Esophagus muscularis mucosa (tissue), 4 donors: Measurements from ENCODE around the gene MYL6. TPM values are rescaled to one million over a fixed set of nuclear protein-coding genes. Genes with fewer than 3 reads are reported as not detected.
A peak's percentile ranks its signal among the peaks of the same experiment; 100 is the strongest.

Experiments used
- DNase-seq: peaks from one replicate; pipeline ENCODE4 v3.0.0-alpha.2; 2017; ENCODE audit errors: extremely low spot score
- H3K27ac ChIP-seq, 4 donors: fragments of 200-600 bp; sonication (generic); replicated peaks in 1 of 4; 1 replicate in 3 of 4; 2 replicates in 1 of 4; pipeline ENCODE4 v1.5.1; 2016 to 2019; ENCODE audit warnings: mild to moderate bottlenecking in 1 of 4
- H3K27me3 ChIP-seq, 4 donors: fragments of 200-600 bp; sonication (generic); one replicate each; pipeline versions ENCODE4 v1.5.1 to v1.6.0; 2016 to 2019
- H3K36me3 ChIP-seq, 4 donors: fragments of 200-600 bp; sonication (generic); one replicate each; pipeline ENCODE4 v1.5.1; 2016 to 2019
- H3K4me1 ChIP-seq, 4 donors: fragments of 200-600 bp; sonication (generic); one replicate each; pipeline ENCODE4 v1.5.1; 2016 to 2019
- H3K4me3 ChIP-seq, 4 donors: fragments of 200-600 bp; sonication (generic); 1 replicate in 2 of 4; 2 replicates in 2 of 4; pipeline ENCODE4 v1.5.1; 2016 to 2019; ENCODE audit warnings: mild to moderate bottlenecking in 4 of 4, moderate library complexity in 1 of 4
- H3K9me3 ChIP-seq, 4 donors: fragments of 200-600 bp; sonication (generic); 1 replicate in 3 of 4; 2 replicates in 1 of 4; pipeline ENCODE4 v1.5.1; 2016 to 2019
- EP300 ChIP-seq: sonication (generic); formaldehyde crosslinking; IDR thresholded peaks from one replicate; pipeline ENCODE4 v1.6.1; 2017; ENCODE audit warnings: antibody characterized with exemption
- POLR2A ChIP-seq: fragments of 450-650 bp; IDR thresholded peaks from one replicate; pipeline ENCODE4 v1.6.1; 2017; ENCODE audit warnings: antibody characterized with exemption, moderate library complexity, mild to moderate bottlenecking, low read depth
- POLR2AphosphoS5 ChIP-seq, 2 donors: sonication (generic); formaldehyde crosslinking; IDR thresholded peaks; one replicate each; pipeline ENCODE4 v1.6.1; 2017; ENCODE audit warnings: antibody characterized with exemption in 2 of 2
- WGBS: methylation state at CpG from one replicate; pipeline ENCODE4 v1.1.5; 2018; 5-methylcytosine and 5-hydroxymethylcytosine counted together
- intact Hi-C: fragments of 100-400 bp; cut with DNase I; formaldehyde crosslinking; loops from one replicate; pipeline ENCODE4 v1.15.1; 2023
- total RNA-seq, 4 donors: library from RNA; depleted of rRNA; stranded (reverse); fragments of >200 nt; gene quantifications; one replicate each; pipeline versions ENCODE4 v1.1.0 to v1.2.1, GENCODE V29; 2016
- TF ChIP-seq, protein P1 (sequence below), 3 experiments: fragments of 200-600 bp in 2 of 3; fragments of 450-650 bp in 1 of 3; sonication (generic) in 2 of 3; IDR thresholded peaks; one replicate each; pipeline ENCODE4 v1.5.1; 2017 to 2019; ENCODE audit warnings: antibody characterized with exemption in 3 of 3, mild to moderate bottlenecking in 2 of 3, moderate library complexity in 1 of 3

Gene MYL6
- total RNA-seq, 4 donors from 2014 or later = 5,145 to 8,531 (median 5,986) TPM

DNA sequence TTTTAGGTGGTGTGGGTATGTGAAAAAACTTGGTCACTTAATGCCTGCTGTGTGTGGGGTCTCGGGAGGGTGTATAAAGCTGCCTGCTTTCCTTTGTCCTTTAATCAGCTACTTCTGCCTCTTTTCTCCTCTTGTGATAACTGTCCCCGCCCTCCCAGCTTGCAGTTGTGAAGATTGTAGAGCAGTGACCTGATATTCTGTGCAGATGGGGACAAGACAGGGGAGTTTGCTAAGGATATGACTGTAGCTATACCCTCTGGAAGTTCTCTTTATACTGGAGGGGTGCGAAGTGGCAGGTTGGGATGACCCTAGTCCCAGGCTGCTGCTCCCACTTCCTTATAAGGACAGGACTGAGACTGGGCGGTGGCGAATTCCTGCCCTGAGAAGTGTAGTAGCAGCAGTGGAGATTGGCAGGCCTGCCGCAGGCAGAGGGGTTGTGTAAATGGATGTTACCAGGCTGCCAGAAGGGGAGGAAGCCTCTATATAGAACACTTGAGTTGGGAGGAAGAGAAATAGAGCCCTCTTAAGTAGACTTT lies 835 bp downstream of the MYL6 start:
- Histone ChIP-seq H3K36me3 (peaks cover 35 to 48% (median 47%) of the 10 kb centered on the region in 4 donors), H3K27ac (peak overlapping the region; percentile 93 to 98 (median 96)), H3K4me1 (peaks cover 35 to 64% (median 61%) of the 10 kb centered on the region in 4 donors), H3K9me3 (no peaks in the 10 kb centered on the region), H3K27me3 (no peaks in the 10 kb centered on the region), H3K4me3 (peak overlapping the region; percentile 66 to 98 (median 86))
- peak; percentile 96 for DNase-seq
- TF ChIP-seq, protein P1, sequence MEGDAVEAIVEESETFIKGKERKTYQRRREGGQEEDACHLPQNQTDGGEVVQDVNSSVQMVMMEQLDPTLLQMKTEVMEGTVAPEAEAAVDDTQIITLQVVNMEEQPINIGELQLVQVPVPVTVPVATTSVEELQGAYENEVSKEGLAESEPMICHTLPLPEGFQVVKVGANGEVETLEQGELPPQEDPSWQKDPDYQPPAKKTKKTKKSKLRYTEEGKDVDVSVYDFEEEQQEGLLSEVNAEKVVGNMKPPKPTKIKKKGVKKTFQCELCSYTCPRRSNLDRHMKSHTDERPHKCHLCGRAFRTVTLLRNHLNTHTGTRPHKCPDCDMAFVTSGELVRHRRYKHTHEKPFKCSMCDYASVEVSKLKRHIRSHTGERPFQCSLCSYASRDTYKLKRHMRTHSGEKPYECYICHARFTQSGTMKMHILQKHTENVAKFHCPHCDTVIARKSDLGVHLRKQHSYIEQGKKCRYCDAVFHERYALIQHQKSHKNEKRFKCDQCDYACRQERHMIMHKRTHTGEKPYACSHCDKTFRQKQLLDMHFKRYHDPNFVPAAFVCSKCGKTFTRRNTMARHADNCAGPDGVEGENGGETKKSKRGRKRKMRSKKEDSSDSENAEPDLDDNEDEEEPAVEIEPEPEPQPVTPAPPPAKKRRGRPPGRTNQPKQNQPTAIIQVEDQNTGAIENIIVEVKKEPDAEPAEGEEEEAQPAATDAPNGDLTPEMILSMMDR (IDR thresholded peaks at IDR 0.05) = no peak
- peak; percentile 98 for TF ChIP-seq POLR2AphosphoS5 (IDR thresholded peaks at IDR 0.05)
- TF ChIP-seq POLR2A = peak; percentile 37
- intact Hi-C loops = loop anchor here (1.0 kb wide), 1 partner anchor 33 kb away; no protein-coding TSS in a partner anchor
- 0% methylated on average over 6 of the region's 6 CpGs for WGBS

DNA sequence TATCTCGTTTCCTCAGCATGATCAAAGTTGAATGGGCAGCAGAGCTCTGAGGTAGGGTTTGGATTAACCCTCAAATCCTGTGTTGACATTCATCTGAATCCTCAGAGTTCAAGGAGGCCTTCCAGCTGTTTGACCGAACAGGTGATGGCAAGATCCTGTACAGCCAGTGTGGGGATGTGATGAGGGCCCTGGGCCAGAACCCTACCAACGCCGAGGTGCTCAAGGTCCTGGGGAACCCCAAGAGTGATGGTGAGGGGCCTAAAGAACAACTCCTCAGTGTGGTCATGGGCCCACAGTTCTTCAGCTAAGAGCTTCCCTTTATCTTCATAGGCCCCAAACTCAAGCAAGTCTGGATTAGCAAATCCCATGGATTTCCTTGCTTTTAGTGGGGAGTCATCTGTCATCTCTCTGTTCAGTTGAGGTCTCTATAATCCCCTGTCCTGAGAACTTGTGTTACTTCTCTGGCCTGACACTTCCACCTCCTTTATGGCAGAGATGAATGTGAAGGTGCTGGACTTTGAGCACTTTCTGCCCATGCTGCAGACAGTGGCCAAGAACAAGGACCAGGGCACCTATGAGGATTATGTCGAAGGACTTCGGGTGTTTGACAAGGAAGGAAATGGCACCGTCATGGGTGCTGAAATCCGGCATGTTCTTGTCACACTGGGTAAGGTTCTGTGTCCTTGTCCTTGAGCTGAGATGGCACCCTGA lies 1.5 kb downstream of the MYL6 start:
- WGBS = 4% methylated on average over 6 of the region's 8 CpGs
- Histone ChIP-seq H3K4me3 (peak overlapping the region; percentile 66 to 98 (median 86)), H3K9me3 (no peaks in the 10 kb centered on the region), H3K36me3 (peaks cover 35 to 54% (median 53%) of the 10 kb centered on the region in 4 donors), H3K27ac (peak overlapping the region; percentile 93 to 98 (median 96)), H3K27me3 (no peaks in the 10 kb centered on the region), H3K4me1 (peaks cover 35 to 66% (median 63%) of the 10 kb centered on the region in 4 donors)
- no peak for TF ChIP-seq POLR2AphosphoS5 (IDR thresholded peaks at IDR 0.05)
- TF ChIP-seq, protein P1 (IDR thresholded peaks at IDR 0.05) = no peak
- TF ChIP-seq EP300 = no peak
- TF ChIP-seq POLR2A = no peak
- intact Hi-C loops = loop anchor here (1.0 kb wide), 1 partner anchor 33 kb away; no protein-coding TSS in a partner anchor
- no peak for DNase-seq

DNA sequence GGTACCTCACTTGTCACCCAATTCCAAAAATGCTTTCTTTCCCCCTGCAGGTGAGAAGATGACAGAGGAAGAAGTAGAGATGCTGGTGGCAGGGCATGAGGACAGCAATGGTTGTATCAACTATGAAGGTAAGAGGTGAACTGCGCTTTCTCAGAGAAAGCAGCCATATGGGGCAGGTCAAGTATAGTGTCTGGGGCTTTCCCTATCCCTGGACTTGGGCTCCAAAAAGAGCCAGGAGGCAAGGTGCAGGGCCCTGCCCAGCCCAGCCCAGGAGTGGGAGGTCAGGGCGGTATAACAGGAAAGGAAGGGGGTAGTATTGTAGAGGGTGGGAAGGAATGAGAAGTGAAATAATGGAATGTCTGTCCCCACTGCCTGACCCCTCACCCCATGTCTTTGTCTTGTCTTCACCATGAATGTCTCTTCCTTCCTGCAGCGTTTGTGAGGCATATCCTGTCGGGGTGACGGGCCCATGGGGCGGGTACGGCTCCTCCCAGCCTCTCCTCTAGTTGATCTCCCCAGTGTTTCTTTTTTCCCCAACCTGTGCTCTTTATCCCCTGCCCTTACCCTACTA lies 2.1 kb downstream of the MYL6 start:
- Histone ChIP-seq H3K4me1 (peaks cover 35 to 69% (median 67%) of the 10 kb centered on the region in 4 donors), H3K27ac (peak overlapping the region; percentile 93 to 98 (median 96))

DNA sequence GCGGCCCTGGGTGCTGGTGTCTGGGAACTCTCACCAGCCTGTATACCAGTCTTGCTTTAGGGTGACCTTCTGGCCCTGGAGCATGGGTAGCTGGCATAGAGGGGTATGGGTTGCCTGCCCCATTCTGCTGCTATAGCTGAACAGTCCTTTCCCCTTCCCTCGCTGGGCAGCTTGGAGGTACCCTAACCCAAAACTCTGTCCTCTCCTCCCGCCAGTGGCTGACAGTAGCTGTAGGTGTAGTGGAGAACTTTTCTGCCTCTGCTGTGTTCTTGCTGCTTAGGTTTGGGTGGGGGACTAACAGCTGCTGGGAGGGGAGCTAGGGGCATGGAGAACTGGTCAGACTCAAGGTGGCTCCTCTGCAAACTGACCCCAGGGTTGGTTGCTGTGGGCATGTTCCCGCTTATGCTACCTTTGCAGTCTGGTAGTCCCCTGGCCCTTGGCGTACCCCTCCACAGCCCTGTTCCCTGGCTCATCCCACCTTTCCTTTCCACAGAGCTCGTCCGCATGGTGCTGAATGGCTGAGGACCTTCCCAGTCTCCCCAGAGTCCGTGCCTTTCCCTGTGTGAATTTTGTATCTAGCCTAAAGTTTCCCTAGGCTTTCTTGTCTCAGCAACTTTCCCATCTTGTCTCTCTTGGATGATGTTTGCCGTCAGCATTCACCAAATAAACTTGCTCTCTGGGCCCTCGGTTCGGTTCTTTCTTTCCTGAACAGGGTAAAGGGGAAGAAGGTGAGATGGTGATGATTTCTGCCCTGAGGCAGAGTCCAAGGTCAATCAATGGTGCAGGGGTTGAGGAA lies 2.9 kb downstream of the MYL6 start:
- 41% methylated on average over 10 of the region's 11 CpGs for WGBS
- intact Hi-C loops = no loop called here

More for the DNA sequence above, 2.1 kb downstream of the MYL6 start:
- TF ChIP-seq POLR2A = no peak
- peak in 1 of 2 donors; percentile 44 for TF ChIP-seq POLR2AphosphoS5 (IDR thresholded peaks at IDR 0.05)
- Histone ChIP-seq H3K4me3 (peak overlapping the region; percentile 66 to 98 (median 86)), H3K36me3 (peaks cover 35 to 60% (median 59%) of the 10 kb centered on the region in 4 donors), H3K9me3 (no peaks in the 10 kb centered on the region), H3K27me3 (no peaks in the 10 kb centered on the region)
- WGBS = 13% methylated on average over 7 of the region's 7 CpGs
- intact Hi-C loops = no loop called here
- no peak for DNase-seq

More for the DNA sequence above, 2.9 kb downstream of the MYL6 start:
- H3K36me3 ChIP-seq = peaks cover 40 to 69% (median 67%) of the 10 kb centered on the region in 4 donors
- TF ChIP-seq POLR2A (no peak), POLR2AphosphoS5 (IDR thresholded peaks at IDR 0.05) (no peak), EP300 (no peak)
- TF ChIP-seq, protein P1 (IDR thresholded peaks at IDR 0.05) = no peak
- H3K9me3 ChIP-seq = no peaks in the 10 kb centered on the region
- peak overlapping the region; percentile 93 to 98 (median 96) for H3K27ac ChIP-seq
- H3K4me3 ChIP-seq = peak overlapping the region; percentile 66 to 98 (median 86)
- no peak for DNase-seq
- H3K4me1 ChIP-seq = peaks cover 35 to 74% (median 72%) of the 10 kb centered on the region in 4 donors
- no peaks in the 10 kb centered on the region for H3K27me3 ChIP-seq
